Activated CD8-positive, alpha-beta memory T cell treated with anti-CD3 and anti-CD28 coated beads for 48 hours (primary cell): Measurements from ENCODE around the gene PRPF8.
"Not testable (repeated sequence)": the region's sequence is repeated elsewhere in the genome, so short reads cannot be mapped to it uniquely, and the experiment has no call there.

Source experiments
- DNase-seq, 3 experiments: peaks; one replicate each; pipeline ENCODE4 v3.0.0-alpha.2; 2020; ENCODE audit warnings: low read depth in 2 of 3, low spot score in 2 of 3

Gene PRPF8

DNA sequence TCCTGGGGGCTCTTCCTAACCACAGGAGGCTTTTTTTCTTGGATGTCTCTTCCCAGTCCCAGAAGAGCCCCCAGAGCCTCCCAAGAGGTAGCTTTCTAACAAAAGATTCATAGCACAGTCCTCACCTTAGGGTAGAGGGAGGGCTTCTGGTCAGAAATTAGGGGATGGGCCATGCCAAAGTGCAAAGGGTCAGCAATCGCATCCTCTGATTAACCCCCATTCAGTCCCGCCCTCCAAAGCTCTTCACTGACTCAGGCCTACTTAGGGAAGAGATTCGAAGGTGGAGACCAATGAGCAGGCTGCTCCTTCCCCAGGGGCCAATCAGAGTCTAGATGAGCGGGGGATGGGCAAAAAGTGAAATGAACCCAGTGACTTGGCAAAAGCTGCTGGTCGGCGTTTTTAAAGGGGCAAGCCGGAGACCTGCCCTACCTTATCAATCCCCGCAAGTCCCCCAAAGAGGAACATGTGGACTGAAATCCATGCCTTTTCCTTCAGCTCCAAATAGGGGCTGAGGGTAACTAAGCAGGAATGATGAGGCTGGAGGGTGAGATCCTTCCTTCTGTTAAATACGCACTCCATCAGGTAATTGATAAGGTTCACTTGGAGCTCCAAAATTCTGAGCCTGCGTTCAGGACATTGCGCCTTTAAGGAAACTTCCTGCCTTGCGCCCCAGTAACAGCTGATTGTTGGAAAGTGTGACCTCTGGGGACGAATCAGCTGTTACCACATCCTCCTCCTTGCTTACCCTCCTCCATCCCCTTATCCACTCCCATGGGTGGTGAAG is 32.4 kb upstream of the PRPF8 start:
- DNase-seq: peak in 2 of 3 experiments; percentile 67 to 68

DNA sequence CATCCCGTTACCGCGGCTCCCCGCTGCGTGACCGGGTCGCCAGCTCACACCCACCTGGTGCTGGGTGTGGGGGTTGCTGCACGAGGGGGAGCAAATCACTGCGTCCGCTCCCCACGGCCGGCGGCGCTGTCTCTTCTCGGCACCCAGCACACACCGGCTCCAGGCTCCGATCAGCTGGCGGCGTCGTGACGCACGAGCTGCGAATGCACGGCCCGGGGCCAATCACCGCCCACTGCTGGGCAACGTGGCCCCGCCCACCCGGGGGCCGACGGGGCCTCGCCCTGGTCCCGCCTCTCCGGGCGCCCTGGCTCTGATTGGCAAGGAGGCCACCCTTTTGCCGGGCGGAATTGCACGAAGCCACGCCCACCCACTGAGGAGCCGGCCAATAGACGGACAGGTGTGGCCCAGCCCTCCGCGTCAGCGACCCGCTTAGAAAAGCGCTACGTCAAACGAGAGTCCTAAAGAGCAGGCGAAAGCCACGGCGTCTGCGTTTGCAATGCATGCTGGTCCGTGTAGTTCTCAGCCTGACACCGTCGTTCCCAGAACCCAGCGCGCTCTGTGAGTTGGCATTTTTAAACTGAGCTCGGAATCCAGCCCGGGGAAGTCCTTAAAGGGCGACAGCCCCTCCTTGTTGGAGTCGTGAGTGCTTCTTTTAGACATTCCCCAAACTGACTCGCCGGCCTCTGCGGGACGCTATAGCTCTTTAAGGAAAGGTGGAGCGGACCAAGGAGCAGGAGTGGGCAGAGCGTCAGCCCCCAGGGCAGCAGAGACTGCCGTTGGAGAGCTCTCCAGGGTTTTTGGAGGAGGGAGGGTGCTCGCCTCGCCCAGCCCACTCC is 31.6 kb upstream of the PRPF8 start:
- DNase-seq: peak; percentile 97 to 100 (median 99)

DNA sequence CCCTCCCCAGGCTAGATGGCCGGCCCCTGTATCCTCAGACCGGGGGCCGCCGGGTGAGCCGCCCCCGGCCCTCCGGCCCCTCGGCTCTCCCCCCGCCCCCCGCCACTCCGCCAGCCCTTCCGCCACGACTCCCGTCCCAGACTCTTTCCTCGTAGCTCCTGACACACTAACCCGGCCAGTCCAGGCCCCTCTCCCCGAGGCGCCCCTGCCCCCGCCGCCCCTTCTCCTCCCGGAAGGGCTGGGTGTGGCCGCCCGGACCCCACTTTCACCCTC is 31.1 kb upstream of the PRPF8 start:
- no peak for DNase-seq

DNA sequence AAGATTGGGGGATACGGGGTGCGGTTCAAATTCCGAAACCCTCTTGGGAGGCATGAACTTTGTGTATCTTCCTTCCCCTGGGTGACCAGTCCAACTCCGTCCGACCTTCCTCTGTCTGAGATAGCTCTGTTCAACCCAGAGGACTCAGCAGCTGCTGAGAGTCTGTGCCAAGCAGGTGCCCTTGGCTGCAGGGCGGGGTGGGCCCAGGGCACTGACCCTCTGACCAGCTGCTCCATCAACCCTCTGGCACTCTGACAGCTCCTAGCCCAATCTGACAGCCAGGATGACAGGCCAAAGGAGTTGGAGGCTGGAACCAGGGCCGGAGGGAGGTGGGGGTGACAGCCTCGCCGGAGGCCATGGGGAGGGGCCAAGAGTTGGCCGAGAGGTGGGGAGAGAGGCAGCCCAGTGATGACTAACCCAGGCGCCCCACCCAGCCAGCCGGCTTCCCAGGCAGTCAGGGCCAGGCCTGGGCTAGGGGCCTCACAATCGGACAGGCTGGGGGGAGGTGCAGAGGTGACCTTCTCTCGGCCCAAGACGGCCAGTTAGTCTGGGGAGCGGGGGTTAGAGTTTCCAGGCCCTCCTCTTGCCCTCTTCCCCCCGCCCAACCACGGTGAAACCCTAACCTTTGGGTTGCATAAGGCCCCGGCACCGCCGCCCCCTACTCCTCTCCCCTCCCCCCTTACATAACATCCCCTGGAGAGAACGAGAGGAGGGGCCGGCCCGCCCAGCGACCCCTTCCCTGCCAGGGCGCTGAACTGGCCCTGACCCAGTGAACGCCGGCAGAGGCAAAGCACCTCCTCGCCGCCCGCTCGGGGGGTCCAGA is 30.5 kb upstream of the PRPF8 start:
- DNase-seq: no peak

DNA sequence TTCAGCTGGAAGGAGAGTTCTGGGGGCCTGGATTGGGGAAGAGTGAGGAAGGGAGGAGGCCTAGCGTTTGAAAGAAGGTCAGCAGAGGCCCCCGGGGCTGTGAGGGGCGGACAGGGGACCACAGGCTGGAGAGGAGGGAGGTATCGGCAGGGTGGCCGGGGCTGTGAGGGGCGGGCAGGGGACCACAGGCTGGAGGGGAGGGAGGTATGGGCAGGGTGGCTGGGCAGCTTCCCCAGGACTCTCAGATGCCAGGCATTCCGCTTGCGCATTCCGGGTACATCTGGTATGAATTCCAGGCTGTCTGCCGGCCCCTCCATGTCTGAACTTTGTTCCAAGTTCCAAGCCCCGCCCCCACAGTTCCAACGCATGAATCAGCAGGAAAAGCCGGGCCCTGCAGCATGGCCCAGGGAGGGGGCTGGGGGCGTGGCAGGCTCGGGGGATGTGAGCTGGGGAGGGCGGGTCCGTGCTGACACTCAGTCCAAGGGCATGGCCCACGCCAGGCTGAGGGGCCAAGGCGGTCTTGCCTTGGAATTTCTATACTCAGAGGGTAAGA is 29.8 kb upstream of the PRPF8 start:
- no peak for DNase-seq

DNA sequence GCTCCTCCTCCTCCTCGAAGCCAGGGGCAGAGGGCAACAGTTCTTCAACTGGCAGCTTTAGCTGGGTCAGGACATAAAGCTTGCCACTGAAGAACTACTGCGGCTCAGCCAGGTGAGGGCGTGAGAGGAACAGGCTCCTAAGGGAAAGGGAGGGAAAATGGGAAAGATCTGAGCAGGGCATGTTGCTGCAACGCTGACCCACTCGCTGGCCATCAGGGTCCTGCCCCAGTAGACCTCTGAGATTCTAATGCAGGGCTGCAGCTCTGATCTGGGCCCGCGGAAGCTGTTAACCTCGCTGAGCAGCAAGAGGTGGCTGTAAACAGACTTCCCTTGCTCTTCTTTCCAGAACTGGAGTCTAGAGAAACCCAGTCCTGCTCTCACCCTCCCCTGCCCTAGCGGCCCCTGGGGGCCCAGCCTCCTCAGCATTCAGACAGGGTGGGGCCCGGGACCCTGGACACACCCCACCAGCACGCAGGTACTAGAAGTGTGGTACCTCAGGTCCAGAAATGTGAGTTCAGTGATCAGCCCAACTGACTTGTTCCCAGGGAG is 29.3 kb upstream of the PRPF8 start:
- DNase-seq: no peak

DNA sequence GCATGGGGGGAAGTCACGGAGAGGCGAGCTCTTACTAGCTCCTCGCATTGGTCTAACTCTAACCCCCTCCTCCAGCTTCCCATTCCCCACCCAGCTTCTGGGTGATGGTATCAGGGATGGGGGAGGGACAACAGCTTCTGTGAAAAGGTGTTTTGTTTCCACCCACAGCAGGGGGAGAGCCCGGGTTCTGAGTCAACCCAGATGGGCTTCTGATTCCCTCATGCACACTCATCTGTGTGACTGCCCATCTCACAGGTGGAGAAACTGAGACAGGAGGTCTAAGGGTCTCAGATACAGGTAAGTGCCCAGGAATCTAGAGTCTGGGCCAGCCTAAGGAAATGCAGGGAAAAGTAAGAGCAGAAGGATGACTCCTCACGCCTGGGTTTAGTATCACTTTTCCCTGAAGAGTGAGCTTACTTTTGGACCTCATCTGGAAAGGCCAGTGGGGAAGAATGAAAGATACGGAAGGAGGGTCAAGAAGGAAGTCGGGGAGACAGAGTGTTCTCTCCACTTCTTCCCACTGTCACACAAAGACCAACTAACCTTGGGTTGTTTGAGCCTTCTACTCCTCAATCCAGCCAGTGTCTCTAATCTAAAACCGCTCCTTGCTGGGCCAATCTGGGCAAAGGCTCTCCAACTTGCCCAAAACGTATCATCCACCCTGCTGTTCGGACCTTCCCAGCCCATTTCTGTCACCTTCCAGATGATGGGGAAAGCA is 28.7 kb upstream of the PRPF8 start:
- no peak for DNase-seq

DNA sequence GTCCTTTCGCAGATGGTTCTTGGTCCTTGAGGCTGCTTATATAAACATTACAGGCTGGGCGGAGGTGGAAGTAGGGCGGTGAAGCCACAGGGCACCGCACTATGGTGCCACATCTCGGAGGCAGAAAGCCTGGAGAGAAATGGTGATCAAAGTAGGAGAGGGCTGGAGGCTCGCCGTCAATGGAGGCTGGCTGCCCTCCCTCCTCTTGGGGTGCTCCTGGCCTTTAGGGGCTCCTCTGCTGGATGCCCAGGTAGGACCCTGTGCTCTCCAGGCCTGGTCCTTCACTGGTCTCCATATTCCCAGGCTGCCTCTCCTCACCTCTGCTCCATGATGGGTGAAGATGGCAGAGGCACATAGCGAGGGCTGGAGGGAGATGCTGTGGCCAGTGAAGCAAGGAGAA is 27.6 kb upstream of the PRPF8 start:
- DNase-seq: no peak

DNA sequence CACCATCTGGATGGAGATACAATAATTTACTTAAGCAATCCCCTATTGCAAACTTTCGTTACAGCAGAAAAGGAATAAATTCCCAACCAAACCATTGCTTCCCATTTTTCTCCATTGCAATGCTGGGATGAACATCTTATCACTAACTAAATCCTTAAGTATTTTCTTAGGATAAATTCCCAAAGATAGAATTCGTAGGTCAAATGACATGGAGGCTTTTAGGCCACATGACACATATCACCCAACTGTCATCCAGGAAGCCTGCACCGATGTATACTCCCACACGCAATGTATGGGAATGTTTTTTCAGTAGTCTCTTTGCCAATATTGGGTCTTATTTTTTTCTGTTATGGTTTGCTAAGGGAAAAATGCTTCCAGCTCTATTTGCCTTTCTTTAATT is 27.1 kb upstream of the PRPF8 start:
- no peak for DNase-seq

DNA sequence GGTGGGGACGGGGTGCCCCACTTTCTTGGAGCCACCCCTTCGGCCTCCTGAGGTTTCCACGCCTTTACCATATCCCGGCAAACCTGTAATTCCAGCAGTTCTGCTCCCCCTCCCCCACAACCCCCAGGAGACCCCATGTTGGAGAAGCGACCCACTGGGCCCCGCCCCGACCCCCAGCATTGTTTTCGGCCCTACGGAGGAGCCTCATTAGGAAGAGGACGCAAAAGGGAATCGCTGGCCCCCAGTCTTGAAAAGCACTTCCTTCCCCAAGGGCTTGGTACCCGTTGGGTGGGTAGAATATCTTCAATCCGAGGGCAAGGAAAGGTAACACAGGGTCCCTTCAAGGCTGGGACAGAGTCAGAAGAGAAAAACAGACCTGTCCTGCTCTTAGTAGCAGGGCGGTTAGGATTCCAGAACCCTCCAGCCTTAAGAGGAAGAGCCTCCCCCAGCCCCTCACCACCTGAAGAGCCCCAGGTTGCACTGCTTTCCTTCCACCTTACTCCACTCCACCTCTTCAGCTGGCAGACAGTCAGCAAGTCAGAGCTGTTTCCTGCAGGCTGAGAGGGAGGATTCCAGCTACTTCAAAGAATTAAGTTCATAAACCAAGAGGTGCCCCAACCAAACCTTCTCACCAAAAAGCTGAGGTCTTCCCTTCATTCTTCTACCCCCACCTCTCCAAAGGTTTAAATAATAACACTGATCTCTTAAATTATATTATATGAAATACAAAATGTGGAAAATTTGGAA is 26.3 kb upstream of the PRPF8 start:
- DNase-seq: no peak

DNA sequence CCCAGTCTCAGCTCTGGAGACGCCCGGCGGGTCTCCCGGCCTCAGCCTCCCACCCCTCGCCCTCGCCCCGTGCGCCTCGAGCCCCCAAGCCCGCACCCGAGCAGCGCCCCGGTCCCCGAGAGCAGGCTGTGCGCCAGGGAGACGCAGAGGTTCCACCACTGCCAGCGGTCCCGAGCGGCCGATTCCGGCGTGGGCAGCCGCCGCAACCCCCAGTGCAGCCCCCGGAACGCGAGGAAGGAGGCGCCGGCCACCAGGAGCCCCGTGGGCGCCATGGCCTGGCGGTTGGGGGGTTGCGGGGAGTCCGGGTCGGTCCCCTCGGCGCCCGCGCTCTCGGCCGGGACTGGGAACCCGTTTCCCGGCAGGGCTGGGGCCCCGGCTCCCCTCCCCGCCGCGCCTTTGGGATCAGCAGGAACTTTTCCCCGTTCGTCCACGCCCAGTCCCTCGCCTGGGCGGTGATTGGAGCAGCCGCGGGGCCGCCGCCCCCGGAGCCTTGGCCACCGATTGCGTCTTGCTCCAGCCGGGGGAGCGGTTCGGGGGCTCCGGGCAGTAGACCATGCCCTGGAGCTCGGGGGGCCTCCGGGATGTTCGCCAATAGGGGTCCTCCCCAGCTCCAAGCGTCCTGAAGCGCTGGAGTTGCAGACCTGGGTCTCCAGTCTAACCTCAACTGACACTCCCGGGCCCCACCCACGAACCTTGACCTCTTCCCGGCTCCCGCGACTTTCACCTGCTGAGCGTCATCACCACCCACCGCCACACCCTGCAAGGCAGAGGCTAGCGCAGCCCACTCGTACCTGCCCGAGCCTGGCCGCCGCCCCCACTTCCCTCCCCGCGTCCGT is 25.5 kb upstream of the PRPF8 start, which contains the start of gene TLCD2:
TSS of gene TLCD2 (minus strand) at position 407 of the 836 bp plus-strand sequence. CDS start at position 272, 135 bp downstream.
- no peak for DNase-seq

DNA sequence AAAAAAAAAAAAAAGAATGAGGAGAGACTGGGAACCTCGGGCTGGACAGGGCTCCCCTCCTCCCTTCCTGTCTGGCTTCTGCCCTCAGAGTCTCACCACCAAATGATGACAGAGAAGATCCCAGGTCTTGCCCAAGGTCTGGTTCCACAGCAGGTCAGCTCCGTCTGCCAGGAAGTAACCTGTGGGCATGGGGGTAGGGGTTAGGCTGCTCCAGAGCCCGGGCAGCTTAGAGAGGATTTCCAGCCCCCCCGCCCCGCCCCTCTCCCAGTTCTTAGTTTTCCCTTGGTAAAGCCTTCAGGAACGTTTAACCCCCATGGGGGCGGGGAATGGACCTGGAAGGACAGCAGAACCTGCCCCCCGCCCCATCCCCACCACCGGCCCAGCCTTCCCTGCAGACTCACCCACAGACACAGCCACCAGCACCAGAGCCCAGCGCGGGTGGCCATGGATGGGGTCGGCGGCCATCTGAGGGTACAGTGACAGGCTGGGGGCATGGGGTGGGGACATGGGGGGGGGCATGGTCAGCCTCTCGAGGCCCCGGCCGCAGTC is 24.8 kb upstream of the PRPF8 start:
- DNase-seq: no peak

DNA sequence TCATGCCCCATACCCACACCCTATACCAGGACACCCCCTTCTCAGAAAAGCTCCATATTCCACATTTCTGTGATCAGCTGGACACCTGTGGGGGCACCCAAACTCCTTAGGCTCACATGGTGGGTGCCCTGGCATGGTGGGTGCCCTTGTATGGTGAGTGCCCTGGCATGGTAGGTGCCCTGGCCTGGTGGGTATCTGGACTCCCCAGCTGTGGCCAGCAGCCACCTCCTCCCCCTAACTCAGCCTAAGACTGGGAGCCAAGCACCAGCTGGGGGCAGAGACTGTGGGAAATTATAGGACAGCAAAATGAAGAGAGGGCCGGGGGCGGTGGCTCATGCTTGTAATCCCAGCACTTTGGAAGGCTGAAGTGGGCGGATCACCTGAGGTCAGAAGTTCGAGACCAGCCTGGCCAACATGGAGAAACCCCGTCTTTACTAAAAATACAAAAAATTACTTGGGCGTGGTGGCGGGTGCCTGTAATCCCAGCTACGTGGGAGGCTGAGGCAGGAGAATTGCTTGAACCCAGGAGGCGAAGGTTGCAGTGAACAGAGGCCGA is 24.2 kb upstream of the PRPF8 start:
- DNase-seq: not testable (repeated sequence)

DNA sequence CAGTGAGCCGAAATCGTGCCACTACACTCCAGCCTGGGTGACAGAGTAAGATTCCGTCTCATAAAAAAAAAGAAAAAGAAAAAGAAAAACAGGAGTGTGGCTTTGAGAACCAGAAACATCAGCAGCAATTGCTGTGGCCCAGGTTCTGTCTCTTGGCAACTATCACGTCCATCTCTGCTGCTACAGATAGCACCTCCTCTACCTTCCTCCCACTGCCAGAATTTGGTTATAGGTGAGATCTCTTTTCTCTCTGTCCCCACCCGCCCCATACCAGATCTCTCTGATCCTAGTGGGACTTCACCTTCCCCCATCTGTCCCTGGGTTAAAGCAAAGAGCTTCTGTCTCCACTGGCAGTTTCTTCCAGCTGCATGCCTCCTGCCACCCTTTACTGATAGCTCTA is 22.4 kb upstream of the PRPF8 start:
- DNase-seq: no peak

DNA sequence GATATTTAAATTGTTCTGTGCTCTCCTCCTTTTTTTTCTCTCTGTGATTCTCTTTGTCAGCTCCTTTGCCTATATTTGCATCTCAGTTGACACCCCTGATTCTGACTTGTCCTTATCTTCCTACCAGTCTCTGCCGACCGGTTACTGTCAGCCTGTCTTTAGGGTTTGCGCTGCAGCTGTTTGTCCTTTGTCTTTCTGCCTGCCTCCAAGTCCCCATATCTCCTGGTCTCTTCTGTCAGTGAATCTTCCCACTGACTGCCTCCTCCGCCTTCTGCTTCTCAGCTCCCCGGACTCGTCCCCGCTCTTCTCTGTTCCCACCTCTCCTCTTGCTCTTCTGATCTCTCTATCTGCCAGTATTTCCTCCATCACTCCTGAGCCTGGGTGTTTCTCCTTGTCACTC is 20.3 kb upstream of the PRPF8 start:
- no peak for DNase-seq

DNA sequence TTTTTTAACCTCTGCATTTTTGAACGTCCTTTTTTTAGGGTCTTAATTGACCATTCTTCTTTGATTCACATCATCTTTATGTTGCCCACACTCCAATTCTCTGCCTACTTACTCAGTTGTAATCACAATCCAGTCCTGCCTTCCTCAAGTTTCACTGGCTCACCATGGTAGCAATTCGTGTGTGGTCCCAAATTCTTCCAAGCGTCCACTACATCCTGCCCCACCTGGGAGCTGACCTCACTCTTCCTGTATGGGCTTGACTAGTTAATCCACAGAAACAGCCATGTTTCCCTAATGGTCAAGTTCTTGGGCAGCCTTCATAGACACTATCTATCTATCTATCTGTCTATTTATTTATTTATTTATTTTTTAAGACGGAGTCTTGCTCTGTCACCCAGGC is 18.4 kb upstream of the PRPF8 start:
- no peak for DNase-seq

DNA sequence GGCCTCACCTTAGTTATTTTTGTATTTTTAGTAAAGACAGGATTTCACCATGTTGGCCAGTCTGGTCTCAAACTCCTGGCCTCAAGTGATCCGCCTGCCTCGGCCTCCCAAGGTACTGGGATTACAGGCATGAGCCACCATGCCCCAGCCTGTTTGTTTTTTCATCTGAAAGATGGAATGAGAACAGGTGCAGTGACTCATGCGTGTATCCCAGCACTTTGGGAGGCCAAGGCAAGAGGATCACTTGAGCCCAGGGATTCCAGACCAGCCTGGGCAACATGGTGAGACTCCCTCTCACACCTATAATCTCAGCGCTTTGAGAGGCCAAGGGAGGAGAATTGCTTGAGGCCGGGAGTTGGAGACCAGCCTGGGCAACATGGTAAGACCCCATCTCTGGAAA is 15.2 kb upstream of the PRPF8 start:
- DNase-seq: not testable (repeated sequence)

DNA sequence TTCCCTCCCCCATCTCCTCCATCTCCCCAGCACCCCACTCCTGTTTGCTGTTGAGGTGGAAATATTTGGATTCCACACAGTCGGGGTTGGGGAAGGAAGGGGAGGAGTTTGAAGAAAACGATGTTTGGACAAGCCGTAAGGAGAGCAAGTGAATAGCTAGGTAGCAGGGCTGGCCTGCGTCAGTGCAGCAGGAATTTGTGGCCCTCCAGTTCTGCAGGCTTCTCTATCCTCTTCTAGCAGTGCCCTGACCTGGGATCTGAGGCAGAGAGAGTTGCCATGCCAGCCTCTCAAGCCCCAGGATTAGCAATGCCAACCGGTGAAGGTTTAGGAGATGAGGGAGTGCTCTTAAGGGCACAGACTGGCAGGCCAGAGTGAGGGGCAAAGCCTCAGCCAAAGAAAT is 13.0 kb upstream of the PRPF8 start:
- no peak for DNase-seq
